Upper lobe of right lung (tissue), 1 donor: ENCODE measurements around the gene SHLD1. TPM values are rescaled to one million over a fixed set of nuclear protein-coding genes. Genes with fewer than 3 reads are reported as not detected.
"Not testable (repeated sequence)": the region's sequence is repeated elsewhere in the genome, so short reads cannot be mapped to it uniquely, and the experiment has no call there.

Experiments
- ATAC-seq: fragments of 200-7000 bp; cut with Tn5 transposase; one replicate; pipeline ENCODE4 v1.9.1; 2020; ENCODE audit warnings: mild to moderate bottlenecking, moderate library complexity
- DNase-seq: peaks from one replicate; pipeline ENCODE4 v3.0.0-alpha.2; 2020
- H3K27ac ChIP-seq: fragments of 200-600 bp; one replicate; pipeline ENCODE4 v1.8.0; 2022
- H3K27me3 ChIP-seq: fragments of 200-600 bp; one replicate; pipeline ENCODE4 v1.8.0; 2022; ENCODE audit warnings: mild to moderate bottlenecking
- H3K36me3 ChIP-seq: fragments of 200-600 bp; one replicate; pipeline ENCODE4 v1.8.0; 2022
- H3K4me1 ChIP-seq: fragments of 200-600 bp; one replicate; pipeline ENCODE4 v1.8.0; 2022
- H3K4me3 ChIP-seq: fragments of 200-600 bp; one replicate; pipeline ENCODE4 v1.8.0; 2022; ENCODE audit warnings: mild to moderate bottlenecking
- H3K9me3 ChIP-seq: fragments of 200-600 bp; one replicate; pipeline ENCODE4 v1.8.0; 2022
- intact Hi-C: fragments of 100-400 bp; cut with DNase I; formaldehyde crosslinking; loops from one replicate; pipeline ENCODE4 v1.11.0; 2022
- total RNA-seq: library from RNA; stranded (reverse); fragmentation: NEBNext Ultra II Directional; extraction: Animal tissue kit (Norgen Biotek cat#: 25700); gene quantifications from one replicate; pipeline ENCODE4 v1.2.1, GENCODE V29; 2021
- TF ChIP-seq, protein P1 (sequence below): fragments of 200-600 bp; IDR thresholded peaks from one replicate; pipeline ENCODE4 v1.8.0; 2022; ENCODE audit warnings: antibody characterized with exemption
- donor health status: DM: no; HTN: yes; CAD: no; lungs with severe emphysema.

SHLD1 gene
- total RNA-seq, 1 donor from 2014 or later = 5.8 TPM

DNA sequence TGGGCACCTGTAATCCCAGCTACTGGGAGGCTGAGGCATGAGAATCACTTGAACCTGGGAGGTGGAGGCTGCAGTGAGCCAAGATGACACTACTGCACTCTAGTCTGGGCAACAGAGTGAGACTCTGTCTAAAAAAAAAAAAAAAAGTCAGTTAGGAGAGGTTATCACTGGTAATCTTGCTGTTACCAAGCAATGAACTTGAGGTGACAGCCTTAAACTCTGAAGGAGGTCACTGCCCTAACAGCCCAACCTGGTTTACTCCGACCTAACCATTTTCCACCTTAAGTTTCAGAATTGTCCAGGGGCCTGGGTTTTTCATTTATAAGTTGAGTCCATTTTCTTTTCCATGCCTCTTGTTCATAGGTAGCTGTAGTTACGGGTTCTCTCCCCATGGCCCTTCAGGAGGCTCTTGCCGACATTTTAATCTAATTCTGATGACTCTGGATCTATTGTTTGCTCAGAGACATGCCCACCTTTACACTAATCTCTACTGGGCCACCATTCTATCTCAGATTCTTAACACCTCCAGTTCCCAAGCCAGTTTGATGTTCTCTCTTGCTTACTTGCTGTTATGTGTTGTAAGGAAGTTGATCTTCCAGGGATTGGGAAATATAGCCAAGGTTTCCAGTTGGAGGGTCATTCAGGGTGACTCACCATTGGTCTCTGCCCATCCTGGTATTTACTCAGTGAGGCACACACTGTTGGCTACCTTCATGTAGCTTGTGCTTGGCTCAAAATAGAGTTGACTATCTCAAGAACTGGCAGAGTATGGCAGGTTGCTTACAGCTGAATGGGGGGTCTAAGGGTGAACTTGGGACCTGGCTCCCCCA lies 29.1 kb downstream of the SHLD1 start:
- DNase-seq (no peak), ATAC-seq (peak; percentile 49)
- Histone ChIP-seq H3K36me3 (peaks cover 6% of the 10 kb centered on the region), H3K27ac (no peak overlapping the region), H3K4me1 (peaks cover 12% of the 10 kb centered on the region), H3K4me3 (no peak overlapping the region), H3K27me3 (no peaks in the 10 kb centered on the region), H3K9me3 (no peaks in the 10 kb centered on the region)
- TF ChIP-seq, protein P1, sequence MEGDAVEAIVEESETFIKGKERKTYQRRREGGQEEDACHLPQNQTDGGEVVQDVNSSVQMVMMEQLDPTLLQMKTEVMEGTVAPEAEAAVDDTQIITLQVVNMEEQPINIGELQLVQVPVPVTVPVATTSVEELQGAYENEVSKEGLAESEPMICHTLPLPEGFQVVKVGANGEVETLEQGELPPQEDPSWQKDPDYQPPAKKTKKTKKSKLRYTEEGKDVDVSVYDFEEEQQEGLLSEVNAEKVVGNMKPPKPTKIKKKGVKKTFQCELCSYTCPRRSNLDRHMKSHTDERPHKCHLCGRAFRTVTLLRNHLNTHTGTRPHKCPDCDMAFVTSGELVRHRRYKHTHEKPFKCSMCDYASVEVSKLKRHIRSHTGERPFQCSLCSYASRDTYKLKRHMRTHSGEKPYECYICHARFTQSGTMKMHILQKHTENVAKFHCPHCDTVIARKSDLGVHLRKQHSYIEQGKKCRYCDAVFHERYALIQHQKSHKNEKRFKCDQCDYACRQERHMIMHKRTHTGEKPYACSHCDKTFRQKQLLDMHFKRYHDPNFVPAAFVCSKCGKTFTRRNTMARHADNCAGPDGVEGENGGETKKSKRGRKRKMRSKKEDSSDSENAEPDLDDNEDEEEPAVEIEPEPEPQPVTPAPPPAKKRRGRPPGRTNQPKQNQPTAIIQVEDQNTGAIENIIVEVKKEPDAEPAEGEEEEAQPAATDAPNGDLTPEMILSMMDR = no peak
- intact Hi-C loops = no loop called here

DNA sequence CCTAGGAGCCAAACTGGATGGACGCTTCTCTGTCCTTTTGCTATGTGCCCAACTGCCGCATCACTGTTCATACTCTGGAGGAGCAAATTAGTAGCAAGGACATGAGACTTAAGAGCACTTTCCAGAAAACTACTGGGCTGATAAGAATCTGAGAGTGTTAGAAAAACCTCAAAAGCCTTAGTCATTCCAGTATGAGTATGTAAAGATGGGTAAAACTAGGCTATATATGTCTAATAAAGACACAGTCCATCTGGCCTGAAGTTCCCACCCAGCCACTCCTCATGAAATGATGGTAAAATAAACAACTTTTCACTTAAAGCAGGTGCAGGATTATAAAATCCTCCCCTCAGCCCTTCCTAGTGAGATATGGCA lies 30.6 kb downstream of the SHLD1 start:
- ATAC-seq (no peak), DNase-seq (no peak)
- Histone ChIP-seq H3K9me3 (no peaks in the 10 kb centered on the region), H3K36me3 (no peaks in the 10 kb centered on the region), H3K4me1 (peaks cover 12% of the 10 kb centered on the region), H3K4me3 (no peak overlapping the region), H3K27me3 (no peaks in the 10 kb centered on the region), H3K27ac (no peak overlapping the region)
- intact Hi-C loops = no loop called here
- TF ChIP-seq, protein P1 = no peak

GRCh38 chr20:5781367-5781766 lies 31.2 kb downstream of the SHLD1 start:
- not testable (repeated sequence) for H3K36me3 ChIP-seq, DNase-seq

GRCh38 chr20:5781798-5782750 lies 31.9 kb downstream of the SHLD1 start:
- no peaks in the 10 kb centered on the region for H3K27me3 ChIP-seq
- DNase-seq = no peak
- TF ChIP-seq, protein P1 = no peak
- H3K36me3 ChIP-seq = no peaks in the 10 kb centered on the region
- peaks cover 17% of the 10 kb centered on the region for H3K4me1 ChIP-seq
- H3K4me3 ChIP-seq = no peak overlapping the region
- H3K9me3 ChIP-seq = no peaks in the 10 kb centered on the region
- peak; percentile 80 for ATAC-seq
- peak overlapping the region; percentile 30 for H3K27ac ChIP-seq
- intact Hi-C loops = no loop called here

More at GRCh38 chr20:5781367-5781766, 31.2 kb downstream of the SHLD1 start:
- ATAC-seq, H3K27me3 ChIP-seq, intact Hi-C loops, H3K9me3 ChIP-seq, H3K4me3 ChIP-seq: not testable (repeated sequence)
- Histone ChIP-seq H3K4me1 (peaks cover 12% of the 10 kb centered on the region), H3K27ac (peak overlapping the region; percentile 30)

GRCh38 chr20:5784735-5785134 lies 34.5 kb downstream of the SHLD1 start:
- H3K27me3 ChIP-seq = no peaks in the 10 kb centered on the region
- H3K4me1 ChIP-seq = peaks cover 31% of the 10 kb centered on the region
- TF ChIP-seq, protein P1 = no peak
- no peaks in the 10 kb centered on the region for H3K9me3 ChIP-seq
- no peak overlapping the region for H3K27ac ChIP-seq
- intact Hi-C loops = no loop called here
- peak; percentile 75 for ATAC-seq
- peak; percentile 72 for DNase-seq
- no peaks in the 10 kb centered on the region for H3K36me3 ChIP-seq
- H3K4me3 ChIP-seq = no peak overlapping the region

- Histone ChIP-seq H3K27ac (no peak overlapping the region), H3K27me3 (no peaks in the 10 kb centered on the region), H3K4me3 (no peak overlapping the region), H3K9me3 (no peaks in the 10 kb centered on the region), H3K4me1 (peaks cover 31% of the 10 kb centered on the region), H3K36me3 (no peaks in the 10 kb centered on the region)
- intact Hi-C loops = no loop called here
- TF ChIP-seq, protein P1 = no peak
- DNase-seq = no peak
- no peak for ATAC-seq
Measured at GRCh38 chr20:5785146-5785545, 34.9 kb downstream of the SHLD1 start.
